SK-N-SH (cell line): ENCODE data around the gene WDR90. TPM values are rescaled to one million over a fixed set of nuclear protein-coding genes. Genes with fewer than 3 reads are reported as not detected.
A peak's percentile ranks its signal among the peaks of the same experiment; 100 is the strongest.

Source experiments
- CTCF ChIA-PET: fragments of 300-600, 350-600 bp; formaldehyde crosslinking; extraction: SDS; loops from one replicate; lab custom pipeline; 2021; lab: Yijun Ruan, JAX
- POLR2A ChIA-PET: fragments of 350-600 bp; sonication (Branson Sonifier 250); formaldehyde crosslinking; extraction: SDS; loops from one replicate; lab custom pipeline; 2020; ENCODE audit warnings: antibody characterized with exemption, inconsistent platforms; lab: Yijun Ruan, JAX
- DNase-seq: peaks from one replicate; pipeline ENCODE4 v3.0.0; 2012
- H2AFZ ChIP-seq: fragments of 200-600 bp; sonication (generic); 2 replicates; pipeline ENCODE4 v1.8.1; 2016; ENCODE audit warnings: antibody characterized with exemption, mild to moderate bottlenecking, low read depth
- H3F3A ChIP-seq: fragments of 200-600 bp; sonication (generic); replicated peaks from 2 replicates; pipeline ENCODE3; 2016; ENCODE audit warnings: antibody characterized with exemption, mild to moderate bottlenecking; ENCODE audit not compliant: insufficient read depth
- H3K27ac ChIP-seq, 2 experiments: fragments of 200-500 bp in 1 of 2; fragments of 200-600 bp in 1 of 2; sonication (Bioruptor generic) in 1 of 2; sonication (generic), shearing (Covaris generic) in 1 of 2; 2 replicates each; pipeline versions ENCODE4 v1.5.1 to v1.6.1; 2014 to 2016; ENCODE audit warnings: low read depth in 2 of 2, inconsistent platforms in 1 of 2, low read length in 1 of 2, mild to moderate bottlenecking in 1 of 2, mixed read lengths in 1 of 2
- H3K27me3 ChIP-seq: fragments of 200-600 bp; sonication (generic), shearing (Covaris generic); 2 replicates; pipeline ENCODE4 v1.6.1; 2016; ENCODE audit warnings: mixed run types; ENCODE audit not compliant: insufficient read depth
- H3K36me3 ChIP-seq, 2 experiments: fragments of 200-500 bp in 1 of 2; fragments of 200-600 bp in 1 of 2; sonication (Bioruptor generic) in 1 of 2; sonication (generic) in 1 of 2; replicated peaks in 1 of 2; 2 replicates each; pipeline versions ENCODE3 to v1.5.1; 2014 to 2016; ENCODE audit warnings: low read length in 1 of 2, mild to moderate bottlenecking in 1 of 2; ENCODE audit not compliant: insufficient read depth in 2 of 2, control insufficient read depth in 1 of 2
- H3K4me1 ChIP-seq, 2 experiments: fragments of 200-500 bp in 1 of 2; fragments of 200-600 bp in 1 of 2; sonication (Bioruptor generic) in 1 of 2; sonication (generic), shearing (Covaris generic) in 1 of 2; 2 replicates each; pipeline versions ENCODE4 v1.5.1 to v1.6.1; 2014 to 2016; ENCODE audit warnings: low read depth in 1 of 2, low read length in 1 of 2, mixed run types in 1 of 2; ENCODE audit not compliant: insufficient read depth in 2 of 2, control insufficient read depth in 1 of 2
- H3K4me2 ChIP-seq: fragments of 200-600 bp; sonication (generic), shearing (Covaris generic); 2 replicates; pipeline ENCODE4 v1.6.1; 2017; ENCODE audit warnings: mixed run types
- H3K4me3 ChIP-seq, 2 experiments: fragments of 200-500 bp in 1 of 2; fragments of 200-600 bp in 1 of 2; sonication (Bioruptor generic) in 1 of 2; sonication (generic), shearing (Covaris generic) in 1 of 2; 2 replicates each; pipeline versions ENCODE4 v1.5.1 to v1.8.1; 2014 to 2016; ENCODE audit warnings: low read depth in 2 of 2, inconsistent platforms in 1 of 2, low read length in 1 of 2, mild to moderate bottlenecking in 1 of 2, mixed read lengths in 1 of 2, moderate library complexity in 1 of 2
- H3K79me2 ChIP-seq: fragments of 200-600 bp; sonication (generic); 2 replicates; pipeline ENCODE4 v1.8.1; 2017; ENCODE audit warnings: mild to moderate bottlenecking; ENCODE audit not compliant: insufficient read depth
- H3K9ac ChIP-seq: fragments of 200-600 bp; sonication (generic); 2 replicates; pipeline ENCODE4 v1.6.1; 2017; ENCODE audit warnings: mixed run types
- H3K9me2 ChIP-seq: fragments of 200-600 bp; sonication (generic); 2 replicates; pipeline ENCODE4 v1.6.1; 2017; ENCODE audit warnings: mixed run types
- H3K9me3 ChIP-seq: fragments of 200-600 bp; sonication (generic); 2 replicates; pipeline ENCODE4 v1.6.1; 2017; ENCODE audit warnings: mixed run types, mild to moderate bottlenecking, moderate library complexity
- H4K20me1 ChIP-seq: fragments of 200-600 bp; sonication (generic); 2 replicates; pipeline ENCODE4 v1.6.1; 2017; ENCODE audit warnings: mild to moderate bottlenecking, mixed run types; ENCODE audit not compliant: insufficient read depth
- EZH2phosphoT487 ChIP-seq: fragments of 200-600 bp; sonication (generic); IDR thresholded peaks from 2 replicates; pipeline ENCODE4 v1.6.1; 2017; ENCODE audit warnings: low read depth, mixed run types, mild to moderate bottlenecking, antibody characterized with exemption, moderate library complexity, borderline replicate concordance
- GABPA ChIP-seq: IDR thresholded peaks from 2 replicates; pipeline ENCODE4 v1.4.0; 2012; ENCODE audit warnings: low read depth, mild to moderate bottlenecking
- GATA2 ChIP-seq: sonication (generic); formaldehyde crosslinking; IDR thresholded peaks from 2 replicates; pipeline ENCODE4 v1.5.0; 2020; ENCODE audit warnings: mild to moderate bottlenecking, missing genetic modification reagents
- JUND ChIP-seq: IDR thresholded peaks from 2 replicates; pipeline ENCODE4 v1.4.0; 2012
- NFIC ChIP-seq: IDR thresholded peaks from 2 replicates; pipeline ENCODE4 v1.4.0; 2012; ENCODE audit warnings: borderline replicate concordance
- POLR2AphosphoS5 ChIP-seq: IDR thresholded peaks from 2 replicates; pipeline ENCODE4 v1.6.1; 2012; ENCODE audit warnings: low read depth, low read length
- RAD21 ChIP-seq: IDR thresholded peaks from 2 replicates; pipeline ENCODE4 v1.6.1; 2012; ENCODE audit warnings: mild to moderate bottlenecking, low read length
- SIN3A ChIP-seq: IDR thresholded peaks from 2 replicates; pipeline ENCODE4 v1.6.1; 2012; ENCODE audit warnings: low read depth, mild to moderate bottlenecking, low read length, moderate library complexity, borderline replicate concordance
- USF1 ChIP-seq: IDR thresholded peaks from 2 replicates; pipeline ENCODE4 v1.4.0; 2012; ENCODE audit warnings: low read depth, borderline replicate concordance
- WGBS: methylation state at CpG from one replicate; pipeline ENCODE4 v1.1.6; 2017; ENCODE audit warnings: low lambda C conversion rate; 5-methylcytosine and 5-hydroxymethylcytosine counted together
- polyA plus RNA-seq, 3 experiments: library from polyadenylated mRNA; depleted of rRNA; stranded (reverse); fragments of >200 nt; gene quantifications; 2 replicates each; pipeline ENCODE4 v1.2.3, GENCODE V29; 2012
- TF ChIP-seq, protein P1 (sequence below): IDR thresholded peaks from 2 replicates; pipeline ENCODE4 v1.4.0; 2012; ENCODE audit warnings: low read depth
- TF ChIP-seq, protein P2 (sequence below): fragments of 150-350 bp; IDR thresholded peaks from 2 replicates; pipeline ENCODE4 v1.6.1; 2016; ENCODE audit warnings: mild to moderate bottlenecking, low read depth, low read length

WDR90 gene
- polyA plus RNA-seq, 1 of the 3 experiments (the other 2 are of a cell fraction) = 32.0 TPM

DNA sequence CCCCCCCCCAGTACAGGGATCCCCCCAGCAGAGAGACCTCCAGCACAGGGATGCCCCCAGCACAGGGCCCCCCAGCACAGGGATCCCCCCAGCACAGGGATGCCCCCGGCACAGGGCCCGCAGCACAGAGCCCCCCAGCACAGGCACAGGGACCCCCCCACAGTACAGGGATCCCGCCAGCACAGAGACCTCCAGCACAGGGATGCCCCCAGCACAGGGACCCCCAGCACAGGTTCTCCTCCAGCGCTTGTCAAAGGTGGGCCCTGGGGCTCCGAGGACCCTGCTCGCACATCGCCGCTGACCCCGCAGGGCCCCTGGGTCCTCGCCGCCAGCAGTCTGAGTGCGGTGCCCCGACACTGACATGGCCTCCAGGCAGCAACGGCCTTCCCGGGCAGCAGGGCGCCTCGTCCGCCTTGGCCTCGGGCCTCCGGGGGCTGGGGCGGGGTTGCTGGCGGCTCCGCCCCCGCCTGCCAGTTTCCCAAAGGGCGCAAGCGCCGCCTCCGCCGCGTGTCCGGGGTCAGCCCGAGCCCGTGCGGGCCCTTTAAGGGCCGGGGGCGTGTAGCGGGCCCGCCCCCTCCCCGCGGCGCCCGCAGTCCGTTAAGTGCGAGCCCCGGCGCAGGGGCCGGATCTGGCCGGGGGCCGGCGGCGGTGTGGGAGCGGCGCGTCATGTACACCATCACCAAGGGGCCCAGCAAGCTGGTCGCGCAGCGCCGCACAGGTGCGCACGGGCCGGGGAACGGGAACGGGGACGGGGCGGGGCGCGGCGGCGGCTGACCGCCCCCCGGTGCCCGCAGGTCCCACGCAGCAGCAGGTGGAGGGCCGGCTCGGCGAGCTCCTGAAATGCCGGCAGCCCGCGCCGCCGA, 7.6 kb upstream of the WDR90 start, which contains the start of gene MCRIP2 (continued):
- TF ChIP-seq GABPA (no peak), POLR2AphosphoS5 (peak; percentile 88), RAD21 (no peak), EZH2phosphoT487 (no peak), GATA2 (no peak), SIN3A (peak; percentile 67; the same call in 1 of the 2 replicates), JUND (no peak), USF1 (no peak; the same call in 1 of the 2 replicates)
- TF ChIP-seq, all 33 proteins: peak for 7

GRCh38 chr16:642189-643049, 6.7 kb upstream of the WDR90 start:
- peak overlapping the region; percentile 73 to 76 for H3K4me3 ChIP-seq
- H2AFZ ChIP-seq = peak overlapping the region; percentile 35
- POLR2A ChIA-PET = interaction anchor here (1.0 to 1.9 kb wide), 2 partner anchors 10 to 37 kb away, joined by 4 read pairs; no protein-coding TSS in a partner anchor
- peaks cover 11% of the 10 kb centered on the region; the same call in 1 of the 2 replicates for H3K79me2 ChIP-seq
- peak overlapping the region in 1 of 2 experiments; percentile 61; a peak in 1 of 4 replicates for H3K27ac ChIP-seq
- CTCF ChIA-PET = interaction anchor here (0.6 to 2.1 kb wide), 5 partner anchors 14 to 52 kb away, joined by 3 to 11 read pairs (median 3); partner anchors contain the start of genes RAB40C and STUB1
- no peaks in the 10 kb centered on the region for H3K9me2 ChIP-seq
- H3F3A ChIP-seq = peaks cover 13% of the 10 kb centered on the region
- no peaks in the 10 kb centered on the region for H3K27me3 ChIP-seq
- peak; percentile 70 for DNase-seq
- TF ChIP-seq, protein P1, sequence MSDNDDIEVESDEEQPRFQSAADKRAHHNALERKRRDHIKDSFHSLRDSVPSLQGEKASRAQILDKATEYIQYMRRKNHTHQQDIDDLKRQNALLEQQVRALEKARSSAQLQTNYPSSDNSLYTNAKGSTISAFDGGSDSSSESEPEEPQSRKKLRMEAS = peak; percentile 74; the same call in 1 of the 2 replicates
- no peak for TF ChIP-seq NFIC
- no peak for TF ChIP-seq JUND
- TF ChIP-seq, protein P2, sequence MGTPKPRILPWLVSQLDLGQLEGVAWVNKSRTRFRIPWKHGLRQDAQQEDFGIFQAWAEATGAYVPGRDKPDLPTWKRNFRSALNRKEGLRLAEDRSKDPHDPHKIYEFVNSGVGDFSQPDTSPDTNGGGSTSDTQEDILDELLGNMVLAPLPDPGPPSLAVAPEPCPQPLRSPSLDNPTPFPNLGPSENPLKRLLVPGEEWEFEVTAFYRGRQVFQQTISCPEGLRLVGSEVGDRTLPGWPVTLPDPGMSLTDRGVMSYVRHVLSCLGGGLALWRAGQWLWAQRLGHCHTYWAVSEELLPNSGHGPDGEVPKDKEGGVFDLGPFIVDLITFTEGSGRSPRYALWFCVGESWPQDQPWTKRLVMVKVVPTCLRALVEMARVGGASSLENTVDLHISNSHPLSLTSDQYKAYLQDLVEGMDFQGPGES = no peak
- peak; percentile 66; the same call in 1 of the 2 replicates for TF ChIP-seq USF1
- TF ChIP-seq, all 33 proteins: peak for 2
- H3K9me3 ChIP-seq = no peaks in the 10 kb centered on the region
- WGBS = 75% methylated on average over 11 of the region's 72 CpGs
- H4K20me1 ChIP-seq = no peaks in the 10 kb centered on the region
- peak overlapping the region; percentile 86 for H3K4me2 ChIP-seq
- peak overlapping the region; percentile 83; the same call in 1 of the 2 replicates for H3K9ac ChIP-seq
- H3K36me3 ChIP-seq = no peaks in the 10 kb centered on the region
- H3K4me1 ChIP-seq = peaks cover 6 to 35% of the 10 kb centered on the region in 2 experiments; a peak in 2 of 4 replicates
